GM10847 (cell line): ENCODE results near the gene HIP1.

Source experiments
- POLR2A ChIP-seq: IDR thresholded peaks from 2 replicates; pipeline ENCODE4 v1.6.1; 2011; ENCODE audit not compliant: insufficient read length; ENCODE audit errors: extremely low read depth

The HIP1 gene

GRCh38 chr7:75611557-75612178 is 127.1 kb downstream of the HIP1 start:
- no peak for TF ChIP-seq POLR2A

DNA sequence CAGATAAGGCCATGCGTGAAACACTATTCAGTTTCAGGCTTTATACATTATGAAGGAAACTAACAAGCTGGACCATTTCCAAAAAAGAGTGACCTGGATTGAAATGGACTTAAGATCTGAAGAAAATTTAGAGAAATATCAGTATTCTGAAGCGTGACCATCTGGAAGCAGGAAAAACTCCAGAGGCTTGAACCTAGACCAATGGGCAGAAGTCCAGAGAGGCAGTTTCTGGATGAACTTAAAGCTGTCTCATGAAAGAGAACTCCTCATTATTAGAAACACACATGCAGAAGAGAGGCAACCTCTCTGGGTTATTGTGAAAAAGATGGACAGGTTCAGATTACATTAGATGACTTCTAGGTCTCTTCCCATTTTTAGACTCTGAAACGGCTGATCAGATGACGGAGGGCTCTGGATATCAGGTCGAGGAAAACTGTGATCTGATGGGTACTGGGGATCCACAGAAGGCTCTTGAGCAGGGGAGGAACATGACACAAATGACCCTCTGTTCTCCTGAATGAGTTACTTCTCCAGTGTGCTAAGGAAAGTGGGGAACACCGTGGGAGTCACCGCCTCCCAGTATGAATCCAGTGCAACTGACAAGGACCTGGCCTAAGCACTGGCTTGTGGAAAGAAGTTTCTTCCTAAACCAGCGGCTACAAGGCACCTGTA is 130.2 kb downstream of the HIP1 start:
- TF ChIP-seq POLR2A = no peak

DNA sequence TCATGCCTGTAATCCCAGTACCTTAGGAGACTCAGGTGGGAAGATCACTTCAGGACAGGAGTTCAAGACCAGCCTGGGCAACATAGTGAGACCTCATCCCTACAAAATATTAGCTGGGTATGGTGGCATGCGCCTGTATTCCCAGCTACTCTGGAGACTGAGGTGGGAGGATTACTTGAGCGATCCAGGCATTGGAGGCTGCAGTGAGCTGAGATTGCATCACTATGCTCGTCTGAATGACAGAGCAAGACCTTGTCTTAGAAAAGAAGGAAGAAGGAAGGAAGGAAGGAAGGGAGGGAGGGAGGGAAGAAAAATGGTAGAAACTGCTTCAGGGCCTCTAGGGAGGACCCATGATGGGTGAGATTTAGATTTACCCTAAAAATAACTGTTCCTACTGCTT is 134.3 kb downstream of the HIP1 start:
- TF ChIP-seq POLR2A = no peak

DNA sequence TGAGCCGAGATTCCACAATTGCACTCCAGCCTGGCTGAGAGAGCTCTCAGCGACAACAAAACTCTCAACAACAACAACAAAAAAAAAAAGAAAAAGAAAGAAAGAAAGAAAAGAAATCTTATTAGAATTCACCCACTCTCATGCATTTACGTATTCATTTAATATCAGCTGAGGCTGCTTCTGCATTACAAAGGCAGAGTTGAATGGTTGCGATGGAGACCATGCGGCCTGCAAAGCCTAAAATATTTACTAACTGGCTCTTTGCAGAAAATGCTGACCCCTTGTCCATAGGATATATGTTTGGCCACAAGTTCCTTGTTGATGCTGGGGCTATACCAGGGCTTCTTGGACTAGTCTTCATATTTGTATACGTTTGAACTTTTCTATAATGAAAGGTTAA is 137.2 kb downstream of the HIP1 start:
- no peak for TF ChIP-seq POLR2A

GRCh38 chr7:75599244-75599781 is 139.4 kb downstream of the HIP1 start:
- TF ChIP-seq POLR2A = no peak

DNA sequence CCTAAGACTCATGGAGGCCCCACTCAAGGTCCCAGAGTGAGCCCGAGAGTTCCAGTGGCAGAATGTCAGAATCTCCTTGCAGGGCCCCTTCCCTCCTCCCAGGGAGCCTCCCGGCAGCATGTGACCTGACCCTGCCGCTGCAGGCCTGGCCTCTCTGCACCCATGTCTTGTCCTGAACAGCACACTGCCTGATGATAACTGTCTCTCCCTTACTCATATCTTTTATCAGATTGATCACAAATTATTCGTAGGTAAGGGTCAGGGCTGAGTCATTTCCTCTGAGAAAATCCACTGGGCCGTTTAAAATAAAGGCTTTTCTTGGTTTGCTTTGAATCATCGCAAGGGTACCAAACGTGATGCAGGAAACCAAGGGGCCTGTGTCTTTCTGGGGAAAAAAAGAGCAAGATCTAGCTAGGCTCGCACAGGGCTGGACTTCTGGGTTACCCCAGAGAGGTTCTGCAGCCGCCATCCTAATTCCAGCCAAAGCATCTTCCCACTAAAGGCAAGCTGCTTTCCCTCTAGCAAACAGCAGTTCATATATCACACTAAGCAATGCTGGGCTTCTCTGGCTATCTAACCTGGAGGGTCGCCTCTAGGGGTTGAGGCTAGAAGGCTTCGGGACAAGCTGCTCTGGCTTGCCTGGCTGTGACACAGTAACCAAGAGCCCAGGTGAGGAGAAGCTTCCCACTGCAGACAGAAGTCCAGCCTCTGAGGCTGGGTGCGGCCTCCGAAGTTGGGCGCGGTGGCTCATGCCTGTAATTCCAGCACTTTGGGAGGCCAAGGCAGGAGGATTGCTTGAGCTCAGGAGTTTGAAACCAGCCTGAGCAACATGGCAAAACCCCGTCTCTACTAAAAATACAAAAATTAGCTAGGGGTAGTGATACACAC is 141.8 kb downstream of the HIP1 start:
- TF ChIP-seq POLR2A = no peak

GRCh38 chr7:75595766-75596165 is 143.0 kb downstream of the HIP1 start:
- TF ChIP-seq POLR2A = no peak

DNA sequence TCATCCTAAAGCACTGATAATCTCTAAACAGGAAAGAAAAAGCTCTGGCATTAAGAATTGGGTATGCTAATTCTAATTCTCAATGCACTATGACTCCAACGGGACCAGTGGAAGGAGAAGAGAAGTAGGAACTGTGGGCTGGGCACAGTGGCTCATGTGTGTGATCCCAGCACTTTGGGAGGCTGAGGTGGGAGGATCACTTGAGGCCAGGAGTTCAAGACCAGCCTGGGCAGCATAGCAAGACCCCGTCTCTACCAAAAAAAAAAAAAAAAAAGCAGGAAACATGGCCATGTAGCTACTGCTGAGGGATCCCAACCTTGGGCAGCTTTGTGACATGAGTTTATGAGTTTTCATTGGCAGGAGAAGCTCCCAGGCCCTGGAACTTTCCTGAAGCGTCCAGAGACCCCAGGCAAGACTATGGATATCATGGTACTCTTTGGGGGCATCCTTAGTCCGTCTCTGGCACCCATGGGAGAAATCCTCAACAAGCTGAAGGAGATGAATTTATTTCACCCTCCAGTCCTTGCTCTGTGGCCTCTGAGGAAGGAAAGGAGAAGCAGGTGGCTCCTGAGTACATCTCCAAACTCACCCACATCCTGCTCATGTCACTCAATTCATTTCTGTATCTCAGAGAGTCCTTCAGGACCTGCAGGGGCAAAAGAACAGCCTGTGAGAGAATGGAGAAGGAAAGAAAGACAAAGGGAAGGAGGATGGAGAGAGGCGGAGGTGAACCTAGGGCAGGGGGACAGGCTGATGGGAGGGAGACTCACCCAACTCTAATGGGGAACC is 147.1 kb downstream of the HIP1 start:
- no peak for TF ChIP-seq POLR2A

DNA sequence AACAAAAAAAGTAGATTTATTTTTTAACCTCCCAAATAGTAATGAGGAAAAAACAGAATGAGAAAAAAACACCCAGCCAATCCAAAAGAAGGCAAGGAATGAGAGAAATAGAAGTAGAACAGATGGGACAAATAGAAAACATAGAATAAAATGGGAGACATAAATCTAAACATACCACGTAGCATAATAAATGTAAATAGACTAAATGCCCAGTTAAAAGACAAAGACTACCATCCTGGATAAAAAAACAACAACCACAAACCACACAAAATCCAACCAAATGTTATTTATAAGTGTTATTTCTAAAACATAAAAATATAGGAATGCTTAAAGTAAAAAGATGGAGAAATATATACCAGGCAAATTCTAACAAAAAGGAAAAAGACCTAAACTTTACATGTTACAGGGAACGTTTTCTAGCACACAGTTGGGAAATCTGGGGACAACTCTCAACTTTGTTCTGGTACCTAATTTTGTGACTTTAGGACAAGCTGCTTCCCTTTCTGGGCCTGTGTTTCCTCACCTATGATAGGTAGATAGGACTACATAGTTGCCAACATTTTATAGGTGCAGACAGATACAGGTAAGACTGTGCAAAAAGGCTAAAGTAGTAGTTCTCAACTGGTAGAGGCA is 148.3 kb downstream of the HIP1 start:
- TF ChIP-seq POLR2A = no peak

- no peak for TF ChIP-seq POLR2A
Observed at GRCh38 chr7:75584354-75584753, 154.4 kb downstream of the HIP1 start.

GRCh38 chr7:75583255-75583654 is 155.5 kb downstream of the HIP1 start:
- TF ChIP-seq POLR2A = no peak

GRCh38 chr7:75579899-75580298 is 158.8 kb downstream of the HIP1 start:
- TF ChIP-seq POLR2A = no peak

DNA sequence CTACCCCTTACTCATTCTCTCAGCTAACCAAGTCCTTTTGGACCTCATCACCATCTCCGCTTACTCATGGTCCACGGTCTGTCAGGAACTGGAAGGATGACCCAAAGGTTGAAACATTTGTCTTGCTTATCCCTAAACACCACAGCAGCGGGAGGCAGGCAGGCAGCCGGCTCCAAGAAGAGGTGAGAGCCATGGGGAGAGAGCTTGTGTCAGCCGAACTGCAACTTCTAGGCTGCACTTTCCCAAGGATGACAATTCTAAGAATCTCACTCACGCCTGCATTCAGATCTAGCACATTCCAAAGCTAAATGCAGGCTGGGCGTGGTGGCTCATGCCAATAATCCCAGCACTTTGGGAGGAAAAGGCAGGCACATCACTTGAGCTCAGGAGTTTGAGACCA is 160.7 kb downstream of the HIP1 start:
- TF ChIP-seq POLR2A = no peak

DNA sequence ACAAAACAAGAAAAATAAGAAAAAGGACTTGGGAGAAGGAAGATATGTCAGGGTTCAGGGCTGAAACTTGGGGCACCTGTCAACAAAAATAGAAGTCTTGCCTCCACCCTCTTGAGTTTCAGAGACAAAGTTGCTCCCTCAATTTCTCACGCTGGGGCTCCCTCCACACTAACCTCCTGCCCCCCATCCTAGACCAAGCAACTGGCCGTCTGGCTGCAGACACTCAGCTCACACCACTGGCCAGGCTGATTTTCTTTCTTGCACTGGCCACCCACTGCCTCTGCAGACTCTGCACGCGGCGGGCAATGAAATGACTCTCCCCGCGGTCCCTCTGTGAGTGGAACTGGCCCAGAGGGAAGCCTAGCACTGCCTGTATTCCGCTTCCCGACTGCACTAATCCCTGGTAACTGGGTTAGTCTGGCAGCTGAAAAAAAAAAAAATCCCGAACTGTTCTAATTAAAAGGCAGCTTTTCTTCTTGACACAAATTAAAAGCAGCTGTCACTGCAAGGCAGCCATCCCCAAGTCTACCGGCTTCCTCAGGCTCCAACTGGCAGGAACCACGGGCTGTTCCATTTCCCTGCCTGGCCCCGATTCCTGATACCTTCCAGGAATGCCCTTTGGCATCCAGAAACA is 163.1 kb downstream of the HIP1 start:
- TF ChIP-seq POLR2A = no peak

DNA sequence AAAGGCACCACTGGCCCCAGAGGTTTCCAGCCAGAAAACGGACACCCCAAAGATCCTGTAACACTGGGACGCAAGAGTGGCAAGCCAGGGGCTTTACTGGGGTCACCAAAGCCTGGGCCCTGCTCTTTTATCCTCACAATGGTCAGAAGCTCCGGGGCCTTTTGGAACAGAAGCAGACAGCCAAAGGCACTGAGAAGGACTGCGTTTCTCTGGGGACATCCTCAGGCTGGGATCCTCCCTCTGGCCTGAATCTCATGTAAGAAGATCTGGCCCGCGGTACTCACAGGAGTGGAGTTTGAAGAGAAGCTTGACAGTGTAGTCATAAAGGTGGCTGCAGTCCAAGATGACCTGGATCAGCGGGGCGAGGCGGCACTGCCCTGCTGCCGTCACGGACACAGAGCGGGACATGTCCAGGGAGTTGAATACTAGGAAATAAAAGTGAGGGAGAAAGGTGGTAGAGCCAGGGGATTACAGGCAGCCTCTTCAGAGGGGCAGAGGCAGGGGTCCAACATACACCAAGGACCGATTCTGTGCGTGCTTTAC is 165.2 kb downstream of the HIP1 start:
- no peak for TF ChIP-seq POLR2A
